ENCODE measurements around the gene SPRYD3. TPM values are rescaled to one million over a fixed set of nuclear protein-coding genes. Genes with fewer than 3 reads are reported as not detected.

The SPRYD3 gene
- total RNA-seq, 1 experiment from 2014 or later: 47.5 TPM

DNA sequence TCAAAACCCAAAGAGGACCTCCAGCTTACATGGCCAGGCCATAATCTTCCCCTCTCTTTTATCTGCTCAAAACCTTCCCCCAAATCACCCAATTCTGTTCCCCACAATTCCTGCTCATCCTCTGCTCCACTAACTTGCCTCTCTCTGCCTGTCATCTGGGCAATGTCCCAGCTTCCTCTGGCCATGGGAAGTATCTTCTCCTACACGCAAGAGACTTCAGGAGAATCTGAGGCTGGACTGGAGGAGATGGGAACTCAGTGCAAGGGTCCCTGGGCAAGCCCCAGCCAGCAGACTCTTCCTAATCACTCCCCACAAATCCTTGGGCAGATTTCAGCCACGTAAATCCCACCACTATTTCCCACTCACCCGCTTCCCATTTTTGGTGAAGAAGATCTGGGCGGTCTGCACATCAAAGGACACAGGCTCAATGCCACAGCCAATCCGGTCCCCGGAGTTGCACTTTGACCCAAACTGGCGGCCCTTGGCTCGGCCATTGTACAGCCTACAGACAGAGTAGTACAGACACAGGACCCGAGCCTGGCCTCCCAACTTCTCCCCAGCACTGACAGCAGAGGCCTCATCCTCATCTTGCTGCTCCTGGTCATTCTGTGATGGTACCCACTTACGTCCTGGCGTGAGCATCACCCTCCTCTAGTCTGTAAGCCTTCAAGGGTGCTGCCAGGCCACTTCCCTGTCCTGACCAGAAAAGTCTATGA is 4.7 kb downstream of the SPRYD3 start:
- Histone ChIP-seq H3K9ac (ENCODE audit: low read length) (no peak overlapping the region), H3K27me3 (ENCODE audit: insufficient read depth, low read length) (no peaks in the 10 kb centered on the region), H3K9me2 (ENCODE audit: insufficient read depth) (no peaks in the 10 kb centered on the region), H3K4me2 (ENCODE audit: low read length) (no peak overlapping the region), H3K9me3 (ENCODE audit: control insufficient read depth in 1 of 2, insufficient read depth in 1 of 2, low read depth in 1 of 2, low read length in 2 of 2) (no peaks in the 10 kb centered on the region), H3K4me3 (replicated peaks in 1 of 2; ENCODE audit: low read depth in 1 of 2, low read length in 2 of 2) (no peak overlapping the region), H3K4me1 (ENCODE audit: control insufficient read depth in 1 of 2, insufficient read depth in 2 of 2, low read length in 2 of 2) (peaks cover 6 to 33% of the 10 kb centered on the region in 2 experiments), H3K36me3 (ENCODE audit: control insufficient read depth in 1 of 2, insufficient read depth in 2 of 2, low read length in 2 of 2) (peaks cover 9 to 36% of the 10 kb centered on the region in 2 experiments; a peak in 2 of 4 replicates), H3K27ac (ENCODE audit: low read depth, low read length) (no peak overlapping the region), H3K79me2 (ENCODE audit: insufficient read depth, low read length) (peaks cover 21% of the 10 kb centered on the region; the same call in 1 of the 2 replicates), H2AFZ (ENCODE audit: low read depth, low read length, poor library complexity, severe bottlenecking) (no peak overlapping the region), H4K20me1 (ENCODE audit: insufficient read depth) (no peaks in the 10 kb centered on the region)
- POLR2A ChIA-PET: no interaction called here
- CTCF ChIA-PET: interaction anchor here (1.6 kb wide), 1 partner anchor 20 kb away, joined by 4 read pairs; no protein-coding TSS in a partner anchor
- DNase-seq (ENCODE audit: low read depth, low spot score): no peak
- no peak for TF ChIP-seq CEBPB (IDR thresholded peaks at IDR 0.05; ENCODE audit: low read depth)
- TF ChIP-seq TCF7L2 (IDR thresholded peaks at IDR 0.05; ENCODE audit: borderline replicate concordance, extremely low read depth, insufficient read depth, insufficient read length): no peak
- TF ChIP-seq FOSL1 (IDR thresholded peaks at IDR 0.05; ENCODE audit: low read depth): no peak
- no peak for TF ChIP-seq ZFX (IDR thresholded peaks at IDR 0.05)
- no peak for TF ChIP-seq EGR1 (IDR thresholded peaks at IDR 0.05; ENCODE audit: low read depth)
- TF ChIP-seq POLR2A (IDR thresholded peaks at IDR 0.05; ENCODE audit: borderline replicate concordance, extremely low read depth, insufficient read depth, insufficient read length): no peak
- no peak for TF ChIP-seq POLR2AphosphoS5 (IDR thresholded peaks at IDR 0.05; ENCODE audit: low read depth, low read length)
- TF ChIP-seq EZH2phosphoT487 (IDR thresholded peaks at IDR 0.05; ENCODE audit: borderline replicate concordance): no peak
- TF ChIP-seq, protein P1, sequence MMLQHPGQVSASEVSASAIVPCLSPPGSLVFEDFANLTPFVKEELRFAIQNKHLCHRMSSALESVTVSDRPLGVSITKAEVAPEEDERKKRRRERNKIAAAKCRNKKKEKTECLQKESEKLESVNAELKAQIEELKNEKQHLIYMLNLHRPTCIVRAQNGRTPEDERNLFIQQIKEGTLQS (IDR thresholded peaks at IDR 0.05): no peak
- no peak for TF ChIP-seq SRF (IDR thresholded peaks at IDR 0.05; ENCODE audit: low read depth)
- TF ChIP-seq YY1 (IDR thresholded peaks at IDR 0.05; ENCODE audit: extremely low read depth, insufficient replicate concordance, low read depth, low read length): no peak
- TF ChIP-seq CBX3 (IDR thresholded peaks at IDR 0.05; ENCODE audit: low read depth): no peak
- TF ChIP-seq ZNF274 (IDR thresholded peaks at IDR 0.05; ENCODE audit: low read depth, low read length): no peak
- TF ChIP-seq ELF1 (IDR thresholded peaks at IDR 0.05; ENCODE audit: borderline replicate concordance, low read depth): no peak
- TF ChIP-seq SIN3A (IDR thresholded peaks at IDR 0.05; ENCODE audit: low read depth): no peak
- TF ChIP-seq RAD21 (IDR thresholded peaks at IDR 0.05; ENCODE audit: low read depth): no peak
- no peak for TF ChIP-seq SP1 (IDR thresholded peaks at IDR 0.05; ENCODE audit: low read depth)
- BruUV-seq (replicated peaks): no TSS peak
- no peak for ATAC-seq
- RAD21 ChIA-PET (ENCODE audit: low non-redundant PET in 1 of 2, low total read pairs in 2 of 2, uncharacterized antibody in 2 of 2, unreplicated experiment in 2 of 2): no interaction called here
- intact Hi-C loops (cut with micrococcal nuclease): no loop called here
